CD14-positive monocyte (primary cell): ENCODE measurements around the gene TMEM95. TPM values are rescaled to one million over a fixed set of nuclear protein-coding genes. Genes with fewer than 3 reads are reported as not detected.
A peak's percentile ranks its signal among the peaks of the same experiment; 100 is the strongest.

Experiments used
- DNase-seq, 3 donors: peaks; one replicate each; pipeline ENCODE4 v3.0.0-alpha.2; 2011 to 2022
- H2AFZ ChIP-seq: 2 replicates; pipeline ENCODE4 v1.6.0; 2012; ENCODE audit warnings: mild to moderate bottlenecking, low read depth, low read length, inconsistent platforms; ENCODE audit not compliant: insufficient read depth, poor library complexity, severe bottlenecking
- H3K27ac ChIP-seq, 2 donors: 1 replicate in 1 of 2; 2 replicates in 1 of 2; pipeline ENCODE4 v1.5.1; 2012 to 2013; ENCODE audit warnings: low read length in 2 of 2, control low read depth in 1 of 2, inconsistent platforms in 1 of 2, low read depth in 1 of 2, mild to moderate bottlenecking in 1 of 2
- H3K27me3 ChIP-seq, 2 donors: one replicate each; pipeline versions ENCODE4 v1.6.0 to v1.6.1; 2011 to 2013; ENCODE audit warnings: low read length in 2 of 2; ENCODE audit not compliant: control insufficient read depth in 2 of 2, insufficient read depth in 2 of 2
- H3K36me3 ChIP-seq, 2 donors: replicated peaks in 1 of 2; 1 replicate in 1 of 2; 2 replicates in 1 of 2; pipeline versions ENCODE4 v1.5.1 to v1.6.1; 2012 to 2013; ENCODE audit warnings: low read length in 2 of 2, control low read depth in 1 of 2, inconsistent platforms in 1 of 2, mild to moderate bottlenecking in 1 of 2; ENCODE audit not compliant: insufficient read depth in 2 of 2, control insufficient read depth in 1 of 2
- H3K4me1 ChIP-seq, 2 donors: 1 replicate in 1 of 2; 2 replicates in 1 of 2; pipeline versions ENCODE4 v1.5.1 to v1.6.1; 2012 to 2013; ENCODE audit warnings: low read length in 2 of 2, control low read depth in 1 of 2, inconsistent platforms in 1 of 2, mild to moderate bottlenecking in 1 of 2, moderate library complexity in 1 of 2; ENCODE audit not compliant: insufficient read depth in 2 of 2, control insufficient read depth in 1 of 2
- H3K4me2 ChIP-seq: replicated peaks from 2 replicates; pipeline ENCODE3; 2012; ENCODE audit warnings: low read length, moderate library complexity, mild to moderate bottlenecking; ENCODE audit not compliant: poor library complexity, severe bottlenecking; ENCODE audit errors: extremely low read depth
- H3K4me3 ChIP-seq, 3 experiments: fragments of 200-600 bp in 1 of 3; sonication (generic) in 1 of 3; replicated peaks in 1 of 3; 1 replicate in 2 of 3; 2 replicates in 1 of 3; pipeline ENCODE4 v1.5.1; 2011 to 2013; ENCODE audit warnings: low read length in 3 of 3, mild to moderate bottlenecking in 3 of 3, control low read depth in 2 of 3, low read depth in 2 of 3, inconsistent platforms in 1 of 3, moderate library complexity in 1 of 3
- H3K79me2 ChIP-seq: 2 replicates; pipeline ENCODE4 v1.6.0; 2012; ENCODE audit warnings: mild to moderate bottlenecking, control low read depth, inconsistent platforms, low read length, moderate library complexity; ENCODE audit not compliant: insufficient read depth
- H3K9ac ChIP-seq: 2 replicates; pipeline ENCODE4 v1.6.0; 2017; ENCODE audit warnings: low read length, mild to moderate bottlenecking; ENCODE audit not compliant: insufficient read depth, poor library complexity, severe bottlenecking
- H3K9me3 ChIP-seq, 2 donors: replicated peaks in 1 of 2; 1 replicate in 1 of 2; 2 replicates in 1 of 2; pipeline versions ENCODE4 v1.5.1 to v1.6.1; 2012 to 2013; ENCODE audit warnings: low read length in 2 of 2, control low read depth in 1 of 2; ENCODE audit not compliant: control insufficient read depth in 1 of 2, insufficient read depth in 1 of 2
- H4K20me1 ChIP-seq: 2 replicates; pipeline ENCODE4 v1.6.0; 2012; ENCODE audit warnings: mild to moderate bottlenecking, low read length, control low read depth, moderate library complexity; ENCODE audit not compliant: insufficient read depth
- H3K27ac Mint-ChIP-seq, 7 donors: one replicate each; pipeline ENCODE4 v1.8.0; 2020; ENCODE audit warnings: mild to moderate bottlenecking in 7 of 7, mixed read lengths in 7 of 7, moderate library complexity in 6 of 7, inconsistent platforms in 2 of 7
- H3K27me3 Mint-ChIP-seq, 3 donors: one replicate each; pipeline ENCODE4 v1.8.0; 2021 to 2022; ENCODE audit warnings: low read depth in 3 of 3, mild to moderate bottlenecking in 3 of 3, mixed read lengths in 3 of 3, moderate library complexity in 3 of 3, inconsistent platforms in 1 of 3
- H3K36me3 Mint-ChIP-seq, 2 donors: one replicate each; pipeline ENCODE4 v1.8.0; 2020; ENCODE audit warnings: mixed read lengths in 2 of 2, inconsistent platforms in 1 of 2, mild to moderate bottlenecking in 1 of 2
- H3K4me1 Mint-ChIP-seq: one replicate; pipeline ENCODE4 v1.8.0; 2020; ENCODE audit warnings: mild to moderate bottlenecking, mixed read lengths
- H3K4me3 Mint-ChIP-seq, 2 donors: one replicate each; pipeline ENCODE4 v1.8.0; 2020; ENCODE audit warnings: mild to moderate bottlenecking in 2 of 2, mixed read lengths in 2 of 2, moderate library complexity in 1 of 2
- H3K9me3 Mint-ChIP-seq, 7 donors: one replicate each; pipeline ENCODE4 v1.8.0; 2020 to 2022; ENCODE audit warnings: mixed read lengths in 7 of 7, mild to moderate bottlenecking in 6 of 7, moderate library complexity in 6 of 7, inconsistent platforms in 2 of 7
- WGBS: methylation state at CpG from one replicate; pipeline ENCODE4 v1.1.5; 2013; ENCODE audit warnings: missing lambda C conversion rate; ENCODE audit not compliant: insufficient coverage; 5-methylcytosine and 5-hydroxymethylcytosine counted together
- intact Hi-C, 2 donors: fragments of 100-400 bp; cut with micrococcal nuclease; formaldehyde crosslinking; loops; one replicate each; pipeline versions ENCODE4 v1.15.0 to v1.15.1; 2023
- polyA plus RNA-seq, 3 donors: library from polyadenylated mRNA; depleted of rRNA in 1 of 3; unstranded in 2 of 3; stranded (reverse) in 1 of 3; fragments of 300-500 nt in 2 of 3; fragments of >200 nt in 1 of 3; fragmentation: Illumina TruSeq in 2 of 3; gene quantifications; 1 replicate in 2 of 3; 2 replicates in 1 of 3; pipeline ENCODE4 v1.2.3, GENCODE V29; 2012 to 2021
- TF ChIP-seq, protein P1 (sequence below): fragments of 200-600 bp; IDR thresholded peaks from one replicate; pipeline ENCODE4 v1.8.0; 2022; ENCODE audit warnings: antibody characterized with exemption, mild to moderate bottlenecking

The TMEM95 gene
- polyA plus RNA-seq, 3 donors, result not detected

- H3K27me3 Mint-ChIP-seq, result peaks cover 10 to 18% (median 14%) of the 10 kb centered on the region in 3 donors
- H3K27me3 ChIP-seq, result no peaks in the 10 kb centered on the region
- intact Hi-C loops, result no loop called here
- TF ChIP-seq, protein P1, sequence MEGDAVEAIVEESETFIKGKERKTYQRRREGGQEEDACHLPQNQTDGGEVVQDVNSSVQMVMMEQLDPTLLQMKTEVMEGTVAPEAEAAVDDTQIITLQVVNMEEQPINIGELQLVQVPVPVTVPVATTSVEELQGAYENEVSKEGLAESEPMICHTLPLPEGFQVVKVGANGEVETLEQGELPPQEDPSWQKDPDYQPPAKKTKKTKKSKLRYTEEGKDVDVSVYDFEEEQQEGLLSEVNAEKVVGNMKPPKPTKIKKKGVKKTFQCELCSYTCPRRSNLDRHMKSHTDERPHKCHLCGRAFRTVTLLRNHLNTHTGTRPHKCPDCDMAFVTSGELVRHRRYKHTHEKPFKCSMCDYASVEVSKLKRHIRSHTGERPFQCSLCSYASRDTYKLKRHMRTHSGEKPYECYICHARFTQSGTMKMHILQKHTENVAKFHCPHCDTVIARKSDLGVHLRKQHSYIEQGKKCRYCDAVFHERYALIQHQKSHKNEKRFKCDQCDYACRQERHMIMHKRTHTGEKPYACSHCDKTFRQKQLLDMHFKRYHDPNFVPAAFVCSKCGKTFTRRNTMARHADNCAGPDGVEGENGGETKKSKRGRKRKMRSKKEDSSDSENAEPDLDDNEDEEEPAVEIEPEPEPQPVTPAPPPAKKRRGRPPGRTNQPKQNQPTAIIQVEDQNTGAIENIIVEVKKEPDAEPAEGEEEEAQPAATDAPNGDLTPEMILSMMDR, result no peak
- no peak for DNase-seq
- no peak overlapping the region for H3K4me3 ChIP-seq
- H3K4me1 Mint-ChIP-seq, result peaks cover 2% of the 10 kb centered on the region
- 100% methylated on average over 1 of the region's 5 CpGs for WGBS
- no peak overlapping the region for H3K27ac ChIP-seq
- H3K27ac Mint-ChIP-seq, result peak overlapping the region in 2 of 7 donors; percentile 13 to 15
- H3K9me3 ChIP-seq, result no peaks in the 10 kb centered on the region
- no peaks in the 10 kb centered on the region for H3K36me3 Mint-ChIP-seq
- H3K9me3 Mint-ChIP-seq, result no peaks in the 10 kb centered on the region
- no peaks in the 10 kb centered on the region for H3K79me2 ChIP-seq
- peak overlapping the region in 1 of 2 donors; percentile 35 for H3K4me3 Mint-ChIP-seq
- H4K20me1 ChIP-seq, result no peaks in the 10 kb centered on the region
- no peaks in the 10 kb centered on the region for H3K36me3 ChIP-seq
- H3K4me1 ChIP-seq, result no peaks in the 10 kb centered on the region
- H3K9ac ChIP-seq, result no peak overlapping the region
- H2AFZ ChIP-seq, result no peak overlapping the region
- H3K4me2 ChIP-seq, result no peak overlapping the region
Measured at GRCh38 chr17:7369825-7370224, 14.9 kb downstream of the TMEM95 start.

DNA sequence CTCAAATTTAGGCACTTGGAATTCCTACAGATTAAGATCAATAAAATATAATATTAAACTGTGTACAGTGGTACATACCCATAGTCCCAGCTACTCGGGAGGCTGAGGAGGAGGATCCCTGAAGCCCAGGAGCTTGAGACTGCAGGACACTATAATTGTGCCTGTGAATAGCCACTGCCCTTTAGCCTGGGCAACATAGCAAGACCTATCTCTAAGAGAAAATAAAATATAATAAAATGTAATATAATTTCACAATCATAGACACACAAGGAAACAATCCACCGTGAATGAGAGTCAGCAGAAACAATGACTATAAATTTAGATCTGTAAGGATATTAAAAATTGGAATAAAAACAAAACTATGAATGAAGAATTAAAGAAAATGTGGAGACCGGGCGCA is 15.9 kb downstream of the TMEM95 start:
- Mint-ChIP-seq H3K4me1 (peaks cover 2% of the 10 kb centered on the region), H3K4me3 (no peak overlapping the region), H3K36me3 (no peaks in the 10 kb centered on the region), H3K27me3 (peaks cover 10 to 18% (median 14%) of the 10 kb centered on the region in 3 donors), H3K9me3 (no peaks in the 10 kb centered on the region), H3K27ac (no peak overlapping the region)
- no peaks in the 10 kb centered on the region for H3K9me3 ChIP-seq
- intact Hi-C loops, result no loop called here
- no peaks in the 10 kb centered on the region for H3K36me3 ChIP-seq
- DNase-seq, result no peak
- no peak overlapping the region for H3K9ac ChIP-seq
- no peaks in the 10 kb centered on the region for H3K4me1 ChIP-seq
- H3K27ac ChIP-seq, result no peak overlapping the region
- no peaks in the 10 kb centered on the region for H3K27me3 ChIP-seq
- H3K4me3 ChIP-seq, result no peak overlapping the region
- no CpG with 5 or more reads among the region's 4 CpGs for WGBS
- TF ChIP-seq, protein P1, result no peak
- no peaks in the 10 kb centered on the region for H4K20me1 ChIP-seq
- no peak overlapping the region for H2AFZ ChIP-seq
- no peaks in the 10 kb centered on the region for H3K79me2 ChIP-seq
- no peak overlapping the region for H3K4me2 ChIP-seq
